Mucosa of descending colon (tissue), 3 donors: ENCODE measurements around the gene MCAT. TPM values are rescaled to one million over a fixed set of nuclear protein-coding genes. Genes with fewer than 3 reads are reported as not detected.

Source experiments
- ATAC-seq: fragments of 200-7000 bp; cut with Tn5 transposase; one replicate; pipeline ENCODE4 v1.9.1; 2020; ENCODE audit warnings: mild to moderate bottlenecking, moderate library complexity
- DNase-seq, 3 donors: peaks; one replicate each; pipeline ENCODE4 v3.0.0-alpha.2; 2020
- H3K36me3 ChIP-seq: fragments of 200-600 bp; one replicate; pipeline ENCODE4 v1.8.0; 2021; ENCODE audit warnings: low read depth, mild to moderate bottlenecking
- H3K4me1 ChIP-seq: fragments of 200-600 bp; one replicate; pipeline ENCODE4 v1.8.0; 2021; ENCODE audit warnings: low read depth, mild to moderate bottlenecking
- H3K4me3 ChIP-seq: fragments of 200-600 bp; one replicate; pipeline ENCODE4 v1.8.0; 2021; ENCODE audit warnings: mild to moderate bottlenecking
- H3K9me3 ChIP-seq: fragments of 200-600 bp; one replicate; pipeline ENCODE4 v1.8.0; 2021; ENCODE audit warnings: mild to moderate bottlenecking
- CTCF ChIP-seq: fragments of 200-600 bp; IDR thresholded peaks from one replicate; pipeline ENCODE4 v1.8.0; 2022; ENCODE audit warnings: antibody characterized with exemption, mild to moderate bottlenecking
- intact Hi-C, 2 donors: fragments of 100-400 bp; cut with DNase I in 1 of 2; cut with micrococcal nuclease in 1 of 2; formaldehyde crosslinking; loops; one replicate each; pipeline versions ENCODE4 v1.11.0 to v1.11.1; 2022; cut with DNase I, micrococcal nuclease
- total RNA-seq, 3 donors: library from RNA; stranded (reverse); fragmentation: NEBNext Ultra II Directional in 2 of 3; extraction: Animal tissue kit (Norgen Biotek cat#: 25700) in 2 of 3; gene quantifications; one replicate each; pipeline versions ENCODE4 v1.2.1 to v1.2.4, GENCODE V29; 2021 to 2023
- donor health status: DM: no; HTN: no; CAD: no; lungs with moderate emphysema.
- donor health status: DM: no; HTN: no; CAD: no.
- donor health status: DM: no; HTN: yes; CAD: no.

Gene MCAT
- total RNA-seq, 3 donors from 2014 or later = 16.1 to 18.8 (median 17.0) TPM

GRCh38 chr22:43156413-43156812 lies 13.2 kb upstream of the MCAT start:
- Histone ChIP-seq H3K36me3 (no peaks in the 10 kb centered on the region), H3K9me3 (no peaks in the 10 kb centered on the region), H3K4me1 (peaks cover 49% of the 10 kb centered on the region), H3K4me3 (no peak overlapping the region)
- DNase-seq (no peak), ATAC-seq (no peak)
- TF ChIP-seq CTCF = no peak
- intact Hi-C loops = no loop called here

GRCh38 chr22:43155789-43156188 lies 12.6 kb upstream of the MCAT start:
- Histone ChIP-seq H3K4me1 (peaks cover 52% of the 10 kb centered on the region), H3K36me3 (no peaks in the 10 kb centered on the region), H3K9me3 (no peaks in the 10 kb centered on the region), H3K4me3 (no peak overlapping the region)
- peak in 1 of 3 donors; percentile 64 for DNase-seq
- intact Hi-C loops = no loop called here
- no peak for ATAC-seq
- TF ChIP-seq CTCF = no peak

GRCh38 chr22:43154887-43155536 lies 11.8 kb upstream of the MCAT start:
- Histone ChIP-seq H3K4me3 (no peak overlapping the region), H3K9me3 (no peaks in the 10 kb centered on the region), H3K4me1 (peaks cover 53% of the 10 kb centered on the region), H3K36me3 (no peaks in the 10 kb centered on the region)
- DNase-seq = peak in 2 of 3 donors; percentile 46 to 73
- ATAC-seq = no peak
- intact Hi-C loops = no loop called here
- TF ChIP-seq CTCF = no peak

GRCh38 chr22:43153899-43154298 lies 10.7 kb upstream of the MCAT start:
- peaks cover 44% of the 10 kb centered on the region for H3K4me1 ChIP-seq
- no peak for TF ChIP-seq CTCF
- ATAC-seq (no peak), DNase-seq (no peak)
- H3K36me3 ChIP-seq = no peaks in the 10 kb centered on the region
- H3K4me3 ChIP-seq = no peak overlapping the region
- no peaks in the 10 kb centered on the region for H3K9me3 ChIP-seq
- intact Hi-C loops = no loop called here

GRCh38 chr22:43152357-43153071 lies 9.3 kb upstream of the MCAT start:
- Histone ChIP-seq H3K36me3 (no peaks in the 10 kb centered on the region), H3K9me3 (no peaks in the 10 kb centered on the region), H3K4me1 (peaks cover 33% of the 10 kb centered on the region), H3K4me3 (peak overlapping the region; percentile 60)
- intact Hi-C loops = no loop called here
- no peak for TF ChIP-seq CTCF
- peak; percentile 88 for ATAC-seq
- peak; percentile 91 to 92 (median 91) for DNase-seq
